IMR-90 (cell line): ENCODE measurements around the gene SIK3. TPM values are rescaled to one million over a fixed set of nuclear protein-coding genes. Genes with fewer than 3 reads are reported as not detected.

ENCODE experiments used
- ATAC-seq: fragments of 200-7000 bp; cut with Tn5 transposase; 2 replicates; pipeline ENCODE4 v1.9.1; 2020; ENCODE audit warnings: low read depth, mild to moderate bottlenecking, moderate library complexity
- BruUV-seq: library from RNA; stranded (reverse); fragments of 400-500 nt; replicated peaks from 2 replicates; lab custom pipeline; 2021; lab: Mats Ljungman, UMichigan
- CTCF ChIA-PET: fragments of 300-600 bp; formaldehyde crosslinking; extraction: SDS; loops from one replicate; lab custom pipeline; 2021; ENCODE audit warnings: antibody characterized with exemption; lab: Yijun Ruan, JAX
- POLR2A ChIA-PET: fragments of 300-600 bp; sonication (Branson Sonifier 250); formaldehyde crosslinking; loops from one replicate; lab custom pipeline; 2022; ENCODE audit warnings: antibody characterized with exemption; ENCODE audit not compliant: unreplicated experiment; lab: Charles Lee
- DNase-seq: peaks from one replicate; pipeline ENCODE4 v3.0.0; 2013
- H2AFZ ChIP-seq: replicated peaks from 2 replicates; pipeline ENCODE3; 2013; ENCODE audit warnings: low read length, mild to moderate bottlenecking; ENCODE audit not compliant: poor library complexity
- H2AK5ac ChIP-seq: 2 replicates; pipeline ENCODE4 v1.6.1; 2013; ENCODE audit warnings: low read depth, low read length, inconsistent platforms
- H2AK9ac ChIP-seq: replicated peaks from 2 replicates; pipeline ENCODE3; 2013; ENCODE audit warnings: mild to moderate bottlenecking, low read depth, low read length, moderate library complexity; ENCODE audit not compliant: poor library complexity
- H2BK120ac ChIP-seq: 2 replicates; pipeline ENCODE4 v1.6.1; 2013; ENCODE audit warnings: low read depth, low read length, inconsistent platforms
- H2BK15ac ChIP-seq: 3 replicates; pipeline ENCODE4 v1.6.1; 2013; ENCODE audit warnings: low read depth, low read length, inconsistent platforms
- H2BK20ac ChIP-seq: 2 replicates; pipeline ENCODE4 v1.6.1; 2013; ENCODE audit warnings: low read depth, mild to moderate bottlenecking, inconsistent platforms, low read length, moderate library complexity
- H2BK5ac ChIP-seq: 2 replicates; pipeline ENCODE4 v1.6.1; 2013; ENCODE audit warnings: mild to moderate bottlenecking, low read depth, low read length, inconsistent platforms; ENCODE audit not compliant: poor library complexity, severe bottlenecking
- H3K14ac ChIP-seq: replicated peaks from 2 replicates; pipeline ENCODE4 v1.6.1; 2013; ENCODE audit warnings: low read depth, low read length, inconsistent platforms
- H3K18ac ChIP-seq: 2 replicates; pipeline ENCODE4 v1.6.1; 2013; ENCODE audit warnings: low read depth, low read length, control low read depth
- H3K23ac ChIP-seq: 2 replicates; pipeline ENCODE4 v1.6.1; 2013; ENCODE audit warnings: low read depth, low read length, inconsistent platforms
- H3K27ac ChIP-seq: 2 replicates; pipeline ENCODE4 v1.5.1; 2013; ENCODE audit warnings: mild to moderate bottlenecking, control low read depth, low read length; ENCODE audit not compliant: insufficient read depth
- H3K27me3 ChIP-seq: 2 replicates; pipeline ENCODE4 v1.6.1; 2013; ENCODE audit warnings: low read length; ENCODE audit not compliant: control insufficient read depth, insufficient read depth
- H3K36me3 ChIP-seq: 2 replicates; pipeline ENCODE4 v1.6.1; 2013; ENCODE audit warnings: low read length, mixed read lengths; ENCODE audit not compliant: control insufficient read depth, insufficient read depth
- H3K4ac ChIP-seq: 2 replicates; pipeline ENCODE4 v1.6.1; 2013; ENCODE audit warnings: low read depth, low read length, inconsistent platforms
- H3K4me1 ChIP-seq: 2 replicates; pipeline ENCODE4 v1.6.1; 2013; ENCODE audit warnings: low read length, mixed read lengths; ENCODE audit not compliant: control insufficient read depth, insufficient read depth
- H3K4me2 ChIP-seq: 2 replicates; pipeline ENCODE4 v1.6.1; 2013; ENCODE audit warnings: low read depth, mild to moderate bottlenecking, control low read depth, low read length, moderate library complexity
- H3K4me3 ChIP-seq: 2 replicates; pipeline ENCODE4 v1.5.1; 2013; ENCODE audit warnings: low read depth, mild to moderate bottlenecking, control low read depth, low read length, moderate library complexity; ENCODE audit not compliant: insufficient read depth
- H3K56ac ChIP-seq: 2 replicates; pipeline ENCODE4 v1.6.1; 2013; ENCODE audit warnings: low read length, inconsistent platforms; ENCODE audit not compliant: insufficient read depth; ENCODE audit errors: extremely low read depth
- H3K79me1 ChIP-seq, 2 experiments: 2 replicates each; pipeline ENCODE4 v1.6.1; 2013; ENCODE audit warnings: low read length in 2 of 2, inconsistent platforms in 1 of 2, low read depth in 1 of 2
- H3K9ac ChIP-seq: 2 replicates; pipeline ENCODE4 v1.6.1; 2013; ENCODE audit warnings: low read depth, low read length, control low read depth
- H3K9me1 ChIP-seq: 2 replicates; pipeline ENCODE4 v1.6.1; 2013; ENCODE audit warnings: low read length, inconsistent platforms; ENCODE audit not compliant: insufficient read depth
- H3K9me3 ChIP-seq: 2 replicates; pipeline ENCODE4 v1.6.1; 2013; ENCODE audit warnings: low read length; ENCODE audit not compliant: control insufficient read depth, insufficient read depth
- H4K20me1 ChIP-seq: 2 replicates; pipeline ENCODE4 v1.6.1; 2013; ENCODE audit warnings: low read length, inconsistent platforms; ENCODE audit not compliant: insufficient read depth
- H4K5ac ChIP-seq: 2 replicates; pipeline ENCODE4 v1.6.1; 2013; ENCODE audit warnings: mild to moderate bottlenecking, low read depth, low read length, control low read depth
- H4K8ac ChIP-seq, 2 experiments: 2 replicates each; pipeline ENCODE4 v1.6.1; 2013; ENCODE audit warnings: low read depth in 2 of 2, low read length in 2 of 2, control low read depth in 1 of 2, inconsistent platforms in 1 of 2
- H4K91ac ChIP-seq: 2 replicates; pipeline ENCODE4 v1.6.1; 2013; ENCODE audit warnings: low read depth, low read length, inconsistent platforms; ENCODE audit not compliant: insufficient read depth
- BHLHE40 ChIP-seq: fragments of 150-350 bp; IDR thresholded peaks from 2 replicates; pipeline ENCODE4 v1.6.1; 2016; ENCODE audit warnings: mild to moderate bottlenecking, low read depth, low read length
- CEBPB ChIP-seq: IDR thresholded peaks from 2 replicates; pipeline ENCODE4 v1.6.1; 2012; ENCODE audit warnings: low read depth, low read length, improper control_type of control experiment
- CHD1 ChIP-seq: IDR thresholded peaks from 2 replicates; pipeline ENCODE4 v1.6.1; 2012; ENCODE audit warnings: low read depth, low read length, improper control_type of control experiment
- CTCF ChIP-seq: conservative IDR thresholded peaks from 2 replicates; pipeline ENCODE4 v1.5.1; 2012; ENCODE audit warnings: mild to moderate bottlenecking, low read depth, low read length, improper control_type of control experiment
- ELK1 ChIP-seq: fragments of 150-350 bp; IDR thresholded peaks from 2 replicates; pipeline ENCODE4 v1.6.1; 2016; ENCODE audit warnings: low read depth, mild to moderate bottlenecking, low read length, moderate library complexity, borderline replicate concordance
- FOS ChIP-seq: fragments of 150-350 bp; IDR thresholded peaks from 2 replicates; pipeline ENCODE4 v1.6.1; 2016; ENCODE audit warnings: low read depth, low read length
- MAFK ChIP-seq: IDR thresholded peaks from 2 replicates; pipeline ENCODE4 v1.6.1; 2012; ENCODE audit warnings: low read depth, low read length, improper control_type of control experiment
- MAZ ChIP-seq: IDR thresholded peaks from 2 replicates; pipeline ENCODE4 v1.6.1; 2012; ENCODE audit warnings: low read depth, mild to moderate bottlenecking, low read length, improper control_type of control experiment, moderate library complexity, borderline replicate concordance
- MXI1 ChIP-seq: IDR thresholded peaks from 2 replicates; pipeline ENCODE4 v1.6.1; 2012; ENCODE audit warnings: low read depth, mild to moderate bottlenecking, low read length, moderate library complexity, borderline replicate concordance
- NFE2L2 ChIP-seq: fragments of 150-350 bp; IDR thresholded peaks from 2 replicates; pipeline ENCODE4 v1.6.1; 2016; ENCODE audit warnings: low read depth, mild to moderate bottlenecking, low read length
- POLR2A ChIP-seq: IDR thresholded peaks from 2 replicates; pipeline ENCODE4 v1.6.1; 2012; ENCODE audit warnings: mild to moderate bottlenecking, low read depth, low read length
- RAD21 ChIP-seq: IDR thresholded peaks from 2 replicates; pipeline ENCODE4 v1.6.1; 2012; ENCODE audit warnings: low read length, improper control_type of control experiment
- RCOR1 ChIP-seq: IDR thresholded peaks from 2 replicates; pipeline ENCODE4 v1.6.1; 2012; ENCODE audit warnings: mild to moderate bottlenecking, low read length, improper control_type of control experiment; ENCODE audit not compliant: insufficient replicate concordance
- RFX5 ChIP-seq: IDR thresholded peaks from 2 replicates; pipeline ENCODE4 v1.8.0; 2012; ENCODE audit warnings: low read depth, mild to moderate bottlenecking, low read length, moderate library complexity
- USF2 ChIP-seq: fragments of 150-350 bp; IDR thresholded peaks from 2 replicates; pipeline ENCODE4 v1.6.1; 2017; ENCODE audit warnings: mild to moderate bottlenecking, antibody characterized with exemption, low read length, low read depth
- WGBS, 2 experiments: methylation state at CpG; one replicate each; pipeline versions ENCODE4 v1.1.5 to v1.1.7; 2013; ENCODE audit warnings: missing lambda C conversion rate in 2 of 2; ENCODE audit not compliant: insufficient read length in 1 of 2; ENCODE audit errors: extremely low coverage in 2 of 2; 5-methylcytosine and 5-hydroxymethylcytosine counted together
- dilution Hi-C: fragments of 300-500 bp; cut with HindIII; formaldehyde crosslinking; loops from one replicate; pipeline ENCODE4 v1.14.3; 2018; ENCODE audit warnings: low sequenced_read_pairs; ENCODE audit not compliant: unreplicated experiment
- in situ Hi-C: fragments of 300-500 bp; cut with MboI; formaldehyde crosslinking; loops from 3 replicates; pipeline ENCODE4 v1.14.3; 2019; ENCODE audit warnings: low sequenced_read_pairs, inconsistent platforms, mixed read lengths
- intact Hi-C: fragments of 100-400 bp; cut with micrococcal nuclease; formaldehyde crosslinking; loops from 2 replicates; pipeline ENCODE4 v1.10.0; 2022
- polyA plus RNA-seq, 3 experiments: library from polyadenylated mRNA; depleted of rRNA; stranded (reverse); fragments of >200 nt; gene quantifications; 2 replicates each; pipeline ENCODE4 v1.2.3, GENCODE V29; 2012; ENCODE audit warnings: low replicate concordance in 1 of 3
- total RNA-seq: library from RNA; depleted of rRNA; stranded (reverse); fragments of >200 nt; gene quantifications from 2 replicates; pipeline ENCODE4 v1.2.3, GENCODE V29; 2012

SIK3 gene
- total and polyA plus RNA-seq, 2 of the 4 experiments (the other 2 are of a cell fraction), result 8.2 to 9.1 TPM

- H3K4ac ChIP-seq, result no peak overlapping the region
- H4K5ac ChIP-seq, result no peak overlapping the region
- no peak overlapping the region for H3K23ac ChIP-seq
- no peaks in the 10 kb centered on the region for H3K9me3 ChIP-seq
- ChIA-PET POLR2A (no interaction called here), CTCF (no interaction called here)
- in situ Hi-C loops, result no loop called here
- no peaks in the 10 kb centered on the region for H3K9me1 ChIP-seq
- no peaks in the 10 kb centered on the region for H3K79me1 ChIP-seq
- H3K9ac ChIP-seq, result no peak overlapping the region
- H3K14ac ChIP-seq, result no peak overlapping the region
- H3K4me2 ChIP-seq, result no peak overlapping the region
- no peak overlapping the region for H2AK9ac ChIP-seq
- H3K27ac ChIP-seq, result no peak overlapping the region
- H3K18ac ChIP-seq, result no peak overlapping the region
- intact Hi-C loops, result no loop called here
- no peak overlapping the region for H2BK120ac ChIP-seq
- 94% methylated on average over 2 of the region's 16 CpGs; no CpG with 5 or more reads in 1 of the 2 experiments for WGBS, 2 experiments
- no peak overlapping the region for H2BK5ac ChIP-seq
- H3K56ac ChIP-seq, result no peak overlapping the region
- H3K36me3 ChIP-seq, result no peaks in the 10 kb centered on the region
- H4K91ac ChIP-seq, result no peak overlapping the region
- ATAC-seq, result peak; percentile 37
- H4K8ac ChIP-seq, result no peak overlapping the region
- peaks cover 8% of the 10 kb centered on the region; the same call in 1 of the 2 replicates for H3K27me3 ChIP-seq
- no TSS peak for BruUV-seq
- dilution Hi-C loops, result no loop called here
- H2AFZ ChIP-seq, result no peak overlapping the region
- no peak overlapping the region for H2BK15ac ChIP-seq
- no peak overlapping the region for H2AK5ac ChIP-seq
- H3K4me1 ChIP-seq, result peaks cover 4% of the 10 kb centered on the region; the same call in 1 of the 2 replicates
- no peaks in the 10 kb centered on the region for H4K20me1 ChIP-seq
- no peak for DNase-seq
- no peak overlapping the region for H3K4me3 ChIP-seq
- H2BK20ac ChIP-seq, result no peak overlapping the region
- no peak for TF ChIP-seq USF2
- no peak for TF ChIP-seq CTCF
- TF ChIP-seq NFE2L2, result no peak
- no peak for TF ChIP-seq CHD1
- TF ChIP-seq RFX5, result no peak
- TF ChIP-seq CEBPB, result no peak
- no peak for TF ChIP-seq ELK1
- no peak for TF ChIP-seq MXI1
- TF ChIP-seq MAFK, result no peak
- TF ChIP-seq POLR2A, result no peak
- TF ChIP-seq FOS, result no peak
- no peak for TF ChIP-seq BHLHE40
- TF ChIP-seq RAD21, result no peak
- no peak for TF ChIP-seq RCOR1
- TF ChIP-seq MAZ, result no peak
Observed at GRCh38 chr11:116828632-116829524, 269.4 kb downstream of the SIK3 start.
